ENCODE measurements around the gene PCSK5.

- TF ChIP-seq POLR2A (IDR thresholded peaks at IDR 0.05; ENCODE audit: low read length) (no peak), GATA1 (IDR thresholded peaks at IDR 0.05; ENCODE audit: low read depth, low read length) (no peak)
Measured at GRCh38 chr9:75997206-75997605, 106.7 kb downstream of the PCSK5 start.
